ENCODE measurements around the gene CCSAP.

- TF ChIP-seq POLR2AphosphoS5 (IDR thresholded peaks at IDR 0.05; ENCODE audit: low read depth, low read length) (no peak), SIN3A (IDR thresholded peaks at IDR 0.05; ENCODE audit: borderline replicate concordance, insufficient read depth, low read length) (no peak), TAF1 (IDR thresholded peaks at IDR 0.05; ENCODE audit: borderline replicate concordance, insufficient read depth, low read length) (no peak)
Measured at GRCh38 chr1:229278120-229278741, 64.6 kb downstream of the CCSAP start.

All from PFSK-1 (cell line).